NCI-H524 (cell line): ENCODE results near the gene WASF2.
"Not testable (repeated sequence)": the region's sequence is repeated elsewhere in the genome, so short reads cannot be mapped to it uniquely, and the experiment has no call there.

ENCODE experiments used
- DNase-seq, 2 experiments: peaks; one replicate each; lab custom pipeline; 2025; lab: John Stamatoyannopoulos, UW

WASF2 gene

DNA sequence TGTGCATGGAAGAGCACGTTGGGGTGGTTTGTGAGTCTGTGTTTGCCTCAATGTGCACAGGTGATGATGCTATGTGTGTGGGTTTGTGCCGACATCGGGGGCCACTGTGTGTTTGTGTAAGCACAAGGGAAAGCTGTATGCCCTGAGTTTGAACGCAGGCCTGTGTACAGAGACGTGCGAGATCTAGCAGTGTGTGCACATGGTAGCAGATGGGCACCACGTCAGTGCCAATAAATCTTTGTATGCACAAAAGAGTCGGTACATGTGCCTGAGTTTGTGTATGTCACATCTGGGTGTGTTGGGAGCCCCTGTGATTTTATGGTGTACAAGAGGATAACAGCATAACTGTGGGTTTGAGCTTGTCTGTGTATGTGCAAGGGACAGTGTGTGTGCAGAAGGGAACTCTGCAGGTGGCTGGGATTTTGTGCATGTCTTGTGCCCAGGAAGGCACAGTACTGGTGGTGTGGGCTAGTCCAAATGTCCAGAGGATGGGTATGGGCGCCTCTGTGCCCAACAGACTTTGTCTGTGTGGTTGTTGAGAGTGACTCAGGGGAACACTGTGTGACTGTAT, 32.0 kb upstream of the WASF2 start:
- DNase-seq = no peak

DNA sequence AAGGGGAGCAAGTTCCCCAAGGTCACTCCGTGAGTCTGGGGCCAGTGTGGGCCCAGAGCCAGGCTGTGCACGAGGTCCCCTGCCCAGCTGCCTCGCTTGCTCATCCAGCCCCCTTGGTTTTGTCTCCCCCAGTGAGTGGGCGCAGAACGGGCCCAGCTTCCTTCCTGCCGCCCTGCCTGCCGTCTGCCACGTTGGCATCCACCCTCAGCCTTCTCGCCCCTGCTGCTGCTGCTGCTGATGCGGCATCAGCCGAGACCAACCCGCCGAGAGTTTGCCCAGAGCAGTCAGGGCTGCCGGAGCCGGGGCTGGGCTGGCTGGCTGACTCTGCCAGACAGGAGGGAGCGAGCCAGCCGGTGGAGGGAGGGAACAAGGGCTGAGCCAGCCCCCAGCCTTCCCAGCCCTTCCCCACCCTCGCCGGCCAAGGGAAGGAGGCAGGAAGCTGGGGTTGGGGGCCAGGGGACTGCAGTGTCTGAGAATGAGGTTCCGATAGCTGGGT, 31.4 kb upstream of the WASF2 start:
- no peak for DNase-seq

DNA sequence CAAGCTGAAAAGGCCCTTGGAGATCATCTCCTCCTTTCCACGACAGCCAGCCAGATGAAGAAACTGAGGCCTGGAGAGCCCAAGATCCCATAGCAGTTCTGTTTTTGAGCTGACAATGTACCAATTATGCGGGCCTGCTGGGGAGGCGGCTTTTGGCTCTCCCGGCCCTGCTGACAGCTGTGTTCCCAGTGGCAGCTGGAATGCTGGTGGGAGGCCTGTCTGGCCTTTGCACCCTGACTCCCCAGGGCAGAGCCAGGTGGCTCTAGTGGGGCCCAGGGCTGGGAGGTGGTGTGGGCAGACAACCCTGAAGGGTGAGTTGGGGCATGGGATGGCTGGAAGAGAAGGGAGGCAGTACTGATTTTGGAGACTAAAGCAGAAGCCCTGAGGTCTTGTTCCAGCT, 30.7 kb upstream of the WASF2 start:
- DNase-seq = peak in 1 of 2 experiments; percentile 19

DNA sequence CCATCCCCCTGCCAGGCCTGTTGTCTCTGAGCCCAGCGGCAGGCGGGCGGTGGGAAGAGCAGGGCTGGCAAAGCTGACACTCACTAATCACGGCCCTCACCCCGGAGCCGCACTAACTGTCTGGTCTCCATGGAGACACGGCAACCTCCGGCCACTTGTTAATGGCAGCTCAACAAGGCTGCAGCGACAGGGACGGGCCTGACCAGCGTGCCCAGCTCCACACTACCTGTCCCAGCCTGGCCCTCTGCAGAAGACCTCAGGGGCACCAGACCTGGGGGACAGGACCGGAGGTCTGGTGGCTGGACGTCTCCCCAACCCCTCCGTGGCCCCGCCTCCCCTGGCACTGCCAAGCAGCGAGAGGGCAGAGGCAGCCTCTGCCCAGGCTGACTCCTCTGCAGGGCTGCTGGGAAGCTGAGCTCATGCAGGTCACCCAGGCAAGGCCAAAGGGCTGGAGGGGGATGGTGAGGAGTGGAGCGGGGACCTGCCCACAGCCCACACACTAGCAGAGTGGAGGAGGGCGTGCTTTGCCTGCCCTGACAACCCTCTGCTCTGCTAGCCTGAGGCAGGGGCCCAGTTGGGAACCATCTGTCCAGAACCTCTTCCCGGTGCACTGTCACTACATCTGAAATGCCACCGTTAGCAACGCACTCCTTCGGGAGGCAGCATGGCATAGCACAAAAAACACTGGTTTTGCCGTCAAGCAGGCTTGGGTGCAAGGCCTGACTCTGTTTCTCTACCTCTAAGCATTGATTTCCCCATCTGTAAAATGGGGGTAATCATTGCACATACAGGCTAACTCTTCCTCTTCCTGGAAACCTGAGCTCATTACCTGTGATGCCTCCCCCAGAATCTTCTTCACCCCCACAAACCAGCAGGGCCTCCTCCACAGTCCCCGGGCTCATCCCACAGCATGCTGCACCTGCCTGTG, 29.6 kb upstream of the WASF2 start:
- DNase-seq = peak; percentile 38 to 63

DNA sequence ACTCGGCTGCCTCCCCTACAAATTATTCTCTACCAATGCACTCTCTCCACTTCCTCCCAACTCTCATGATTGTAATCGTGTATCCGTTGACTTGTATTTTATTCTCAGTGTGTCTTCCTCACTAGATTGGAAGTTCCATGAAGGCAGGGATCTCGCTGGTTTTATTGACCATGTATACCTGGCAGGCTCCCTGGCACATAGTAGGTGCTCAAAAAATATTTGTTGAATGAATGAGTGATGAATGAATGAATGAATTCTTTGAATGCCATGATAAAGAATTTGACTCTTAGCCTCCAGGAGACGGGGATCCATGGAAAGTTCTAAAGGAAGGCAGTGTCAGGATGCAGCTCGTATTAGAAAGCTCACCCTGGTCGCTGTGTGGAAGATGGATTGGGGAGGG, 28.8 kb upstream of the WASF2 start:
- DNase-seq = no peak

DNA sequence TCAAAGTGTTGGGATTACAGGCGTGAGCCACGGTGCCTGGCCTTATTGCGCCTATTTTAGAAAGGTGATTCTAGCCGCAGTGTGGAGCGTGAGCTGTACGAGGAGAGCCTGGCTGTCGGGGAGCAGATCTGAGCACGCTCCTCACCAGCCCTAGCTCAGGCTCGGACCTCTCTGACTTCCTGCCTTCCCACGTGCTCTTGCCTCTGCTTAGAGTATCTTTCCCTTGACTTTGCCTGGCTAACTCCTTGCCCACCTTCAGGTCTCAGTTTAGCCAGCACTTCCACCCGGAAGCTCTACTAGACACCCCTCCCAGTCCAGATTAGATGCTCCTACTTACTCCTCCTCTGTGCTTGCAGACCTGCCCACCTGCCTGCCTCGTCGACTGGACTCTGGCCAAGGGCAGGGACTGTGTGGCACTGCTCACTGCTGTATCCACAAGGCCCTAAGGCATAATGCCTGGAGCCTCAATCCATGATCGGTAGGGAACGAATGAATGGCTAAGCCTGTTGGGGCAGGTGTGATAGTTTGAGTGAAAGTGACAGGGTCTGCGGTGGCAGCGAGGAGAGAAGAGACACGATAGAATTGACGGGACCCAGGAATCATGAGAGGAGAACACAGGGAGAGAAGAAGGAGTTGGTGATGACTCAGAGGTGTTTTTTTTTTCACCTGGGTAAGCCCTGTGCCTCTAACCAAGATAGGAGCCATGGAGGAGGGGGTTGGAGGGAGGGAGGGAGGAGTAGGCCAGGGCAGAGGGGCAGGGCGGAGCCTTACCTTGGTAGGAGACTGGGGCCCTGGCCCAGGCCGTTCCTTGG, 28.1 kb upstream of the WASF2 start:
- DNase-seq = no peak

DNA sequence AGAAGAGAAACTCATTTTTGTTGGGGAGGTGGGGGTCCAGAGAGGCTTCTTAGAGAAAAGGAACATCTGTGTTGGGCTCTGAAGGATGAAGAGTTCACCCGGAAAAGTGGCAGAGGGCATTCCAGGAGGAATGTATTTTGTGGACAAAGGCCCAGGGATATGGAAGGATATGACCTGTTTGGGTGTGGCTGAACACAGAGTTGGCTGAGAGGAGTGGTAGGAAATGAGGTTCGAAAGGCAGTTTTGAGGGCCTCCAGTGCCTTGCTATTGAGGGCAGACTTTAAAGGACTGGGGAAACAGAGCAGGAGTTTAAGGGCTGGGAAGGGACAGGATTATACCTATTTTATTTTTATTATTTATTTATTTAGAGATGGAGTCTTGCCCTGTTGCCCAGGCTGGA, 27.3 kb upstream of the WASF2 start:
- no peak for DNase-seq

DNA sequence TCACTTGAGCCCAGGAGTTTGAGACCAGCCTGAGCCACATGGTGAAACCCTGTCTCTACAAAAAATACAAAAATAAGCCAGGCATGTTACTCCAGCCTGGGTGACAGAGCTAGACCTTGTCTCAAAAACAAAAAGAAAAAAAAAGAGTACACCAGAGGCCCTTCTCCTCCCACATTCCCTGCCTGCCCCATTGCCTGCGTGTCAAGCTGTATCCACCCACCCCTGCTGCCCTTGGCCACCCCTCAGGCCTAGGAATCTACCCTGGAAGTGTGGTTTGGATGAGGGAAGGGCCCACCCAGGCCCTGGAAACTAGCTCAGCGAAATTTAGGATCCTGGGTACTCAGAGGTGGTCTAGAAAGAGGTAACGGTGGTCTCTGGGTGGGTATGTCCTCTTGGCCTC, 25.7 kb upstream of the WASF2 start:
- no peak for DNase-seq

DNA sequence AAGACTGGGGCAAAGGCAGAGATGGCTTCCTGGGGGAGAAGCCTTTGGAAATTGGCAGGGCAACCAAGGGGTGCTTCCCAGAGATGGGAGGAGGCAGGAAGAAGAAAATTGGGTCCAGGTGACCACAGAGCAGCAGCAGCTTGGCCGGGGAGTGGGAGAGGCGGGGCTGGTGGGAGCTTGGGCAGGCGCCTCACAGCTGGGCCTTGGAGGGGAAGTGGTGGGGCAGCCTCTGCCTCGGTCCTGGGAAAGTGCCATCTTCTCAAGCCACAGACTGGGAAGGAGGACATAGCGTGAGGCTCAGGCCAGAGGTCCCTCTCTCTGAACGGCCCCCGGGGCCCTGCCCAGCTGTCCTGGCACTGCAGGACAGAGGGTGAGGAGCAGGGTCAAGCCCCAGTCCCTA, 24.0 kb upstream of the WASF2 start:
- DNase-seq = no peak

DNA sequence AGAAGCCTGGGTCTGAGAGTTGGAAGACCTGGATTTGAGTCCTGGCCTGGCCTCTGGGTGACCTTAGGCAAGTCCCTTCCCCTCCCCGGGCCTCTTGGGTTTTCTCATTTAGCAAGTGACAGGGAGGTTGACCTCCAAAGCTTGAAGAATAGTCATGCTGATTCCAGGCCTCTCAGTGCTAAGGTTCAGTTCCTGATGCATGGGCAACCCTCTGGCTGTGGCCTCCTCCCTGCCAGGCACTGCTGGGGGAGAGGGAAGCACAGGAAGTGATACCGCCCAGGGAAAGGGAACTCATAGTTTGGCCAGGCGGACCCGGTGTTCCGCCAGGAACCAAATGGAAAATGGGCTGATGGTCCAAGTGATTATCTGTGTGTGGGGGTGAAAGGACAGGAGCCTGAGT, 23.6 kb upstream of the WASF2 start:
- DNase-seq = no peak

DNA sequence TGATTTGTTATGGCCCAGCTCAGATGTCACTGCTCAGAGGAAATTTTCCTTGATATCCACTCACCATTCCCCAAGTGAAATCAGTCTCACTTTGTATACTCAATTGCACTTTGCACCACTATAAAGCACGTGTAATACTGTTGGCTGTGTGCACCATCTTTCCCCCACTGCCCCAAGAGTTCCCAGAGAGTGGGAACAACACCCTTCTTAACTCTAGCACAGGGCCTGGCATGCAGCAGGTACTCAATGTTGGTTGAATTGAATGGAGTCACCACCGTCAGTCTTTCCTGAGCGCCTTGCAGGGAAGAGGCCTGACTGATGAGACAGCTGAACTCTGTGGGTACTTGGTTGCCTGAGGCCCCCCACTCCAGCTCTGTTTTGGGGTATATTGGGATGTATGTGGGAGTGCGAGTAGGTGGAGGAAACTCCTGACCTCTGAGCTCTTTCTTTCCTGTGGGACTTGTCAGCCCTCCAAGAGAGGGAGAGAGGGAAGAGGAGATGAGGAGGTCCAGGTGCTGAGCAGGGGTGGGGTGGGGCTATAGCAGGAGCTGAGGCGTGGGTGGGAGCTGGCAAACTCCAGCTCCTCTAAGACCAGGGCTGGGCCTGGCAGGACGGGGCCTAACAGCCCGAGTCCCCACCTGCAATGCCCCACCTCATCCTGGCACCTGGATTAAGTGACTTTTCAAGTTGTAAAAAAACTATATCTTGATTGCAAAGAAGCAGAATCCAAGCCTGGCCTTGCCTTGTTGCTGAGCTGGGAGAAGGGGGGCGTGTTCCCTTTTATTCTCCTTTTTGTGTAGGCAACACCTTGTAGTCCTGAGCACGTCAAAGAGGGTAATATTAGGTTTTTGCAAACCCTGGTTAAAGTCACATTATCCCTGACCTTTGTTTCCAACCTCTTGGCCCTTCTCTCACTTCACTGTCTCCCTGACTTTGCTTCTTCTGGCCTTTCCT, 19.4 kb upstream of the WASF2 start:
- no peak for DNase-seq

DNA sequence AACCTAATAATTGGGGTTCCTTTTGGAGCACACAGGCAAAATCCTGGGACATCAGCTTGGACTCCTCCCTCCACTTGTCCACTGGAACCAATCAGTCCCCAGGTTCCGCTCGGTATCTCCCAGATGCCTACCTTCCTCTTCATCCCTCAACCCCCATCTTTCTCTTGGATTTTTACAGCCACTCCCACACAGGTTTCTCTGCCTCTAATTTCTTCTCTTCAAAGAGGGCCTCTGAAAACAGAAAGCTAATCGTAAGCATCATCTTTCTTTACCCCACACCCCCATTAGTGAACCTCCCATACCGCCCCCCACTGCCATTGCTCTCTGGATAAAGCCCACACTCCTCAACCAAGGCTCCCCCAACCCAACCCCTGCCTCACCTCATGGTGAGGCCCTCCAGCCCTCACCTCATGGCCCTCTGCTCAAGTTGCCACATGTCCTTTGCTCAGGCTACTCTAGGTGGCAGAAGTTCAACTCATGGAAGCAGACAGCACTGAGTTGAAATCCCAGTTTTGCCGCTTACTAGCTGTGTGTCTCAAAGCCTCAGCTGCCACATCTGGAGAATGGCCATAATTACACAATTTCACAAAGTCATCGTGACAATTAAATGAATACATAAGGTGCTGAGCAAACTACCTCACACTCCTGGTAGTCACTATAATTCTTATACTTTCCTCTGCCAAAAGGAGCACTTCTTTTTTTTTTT, 18.1 kb upstream of the WASF2 start:
- DNase-seq = no peak

DNA sequence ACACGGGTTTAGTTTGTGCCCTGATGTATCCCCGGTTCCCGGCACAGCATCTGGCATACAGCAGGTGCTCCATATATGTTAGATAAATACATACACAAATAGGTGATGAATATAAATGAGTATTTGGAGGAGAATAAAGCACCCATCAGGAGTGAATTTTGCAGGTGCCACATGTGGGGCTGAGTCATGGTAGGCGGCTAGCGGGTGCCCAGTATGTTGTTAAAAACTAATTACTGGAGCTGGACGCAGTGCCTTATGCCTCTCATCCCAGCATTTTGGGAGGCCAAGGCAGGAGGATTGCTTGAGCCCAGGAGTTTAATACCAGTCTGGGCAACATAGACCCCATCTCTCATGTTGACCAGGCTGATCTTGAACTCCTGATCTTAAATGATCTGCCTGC, 16.7 kb upstream of the WASF2 start:
- DNase-seq = no peak

DNA sequence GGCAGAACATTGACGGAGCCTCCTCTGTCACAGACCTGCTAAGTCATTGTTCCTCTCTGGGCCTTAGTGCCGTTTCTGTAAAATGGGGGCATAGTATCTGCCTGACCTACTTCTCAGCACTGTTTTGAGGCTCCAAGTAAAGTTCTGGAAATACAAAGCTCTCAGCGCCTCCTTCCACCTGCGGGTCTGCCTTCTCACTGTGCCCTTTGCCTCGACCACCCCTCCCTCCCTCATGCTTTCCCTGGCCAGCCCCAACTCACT, 15.4 kb upstream of the WASF2 start:
- no peak for DNase-seq

DNA sequence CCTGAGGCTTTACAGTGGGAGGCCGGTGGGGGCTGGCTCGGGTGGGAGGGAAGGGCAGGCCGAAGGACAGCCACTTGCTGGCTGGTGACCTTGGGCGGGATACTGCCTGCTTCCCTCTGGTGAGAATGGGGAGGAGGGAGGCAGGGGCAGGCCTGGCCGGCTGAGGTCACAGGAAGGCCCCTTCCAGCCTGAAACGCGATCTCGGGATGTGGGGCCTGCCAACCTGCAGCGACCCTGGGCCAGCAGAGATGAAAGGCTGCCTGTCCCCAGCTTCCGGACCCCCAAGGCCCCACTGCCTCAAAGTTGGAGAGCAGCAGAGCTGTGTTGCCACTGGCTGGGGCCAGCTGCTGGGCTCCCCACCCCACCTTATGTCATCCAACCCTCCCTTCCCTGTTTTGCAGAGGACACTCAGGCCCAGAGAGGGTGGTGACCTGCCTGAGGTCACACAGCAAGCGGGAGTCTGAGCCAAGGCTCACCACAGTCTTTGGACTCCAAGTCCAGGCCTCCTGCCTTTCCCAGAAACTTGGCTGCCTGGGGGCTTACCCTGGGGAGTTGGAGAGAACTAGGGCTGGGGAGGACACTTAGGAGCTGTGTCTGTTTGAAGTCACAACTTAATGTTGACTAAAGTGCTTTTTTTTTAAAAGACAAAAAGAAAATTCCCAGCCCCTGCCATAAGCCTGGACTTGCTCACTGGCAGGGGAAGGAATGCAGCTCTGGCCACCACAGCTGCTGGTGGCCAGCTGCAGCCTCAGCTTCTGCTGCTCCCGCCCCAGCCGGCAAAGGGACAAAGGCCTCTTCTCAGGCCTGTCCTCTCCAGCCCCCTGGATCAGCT, 14.8 kb upstream of the WASF2 start:
- no peak for DNase-seq

DNA sequence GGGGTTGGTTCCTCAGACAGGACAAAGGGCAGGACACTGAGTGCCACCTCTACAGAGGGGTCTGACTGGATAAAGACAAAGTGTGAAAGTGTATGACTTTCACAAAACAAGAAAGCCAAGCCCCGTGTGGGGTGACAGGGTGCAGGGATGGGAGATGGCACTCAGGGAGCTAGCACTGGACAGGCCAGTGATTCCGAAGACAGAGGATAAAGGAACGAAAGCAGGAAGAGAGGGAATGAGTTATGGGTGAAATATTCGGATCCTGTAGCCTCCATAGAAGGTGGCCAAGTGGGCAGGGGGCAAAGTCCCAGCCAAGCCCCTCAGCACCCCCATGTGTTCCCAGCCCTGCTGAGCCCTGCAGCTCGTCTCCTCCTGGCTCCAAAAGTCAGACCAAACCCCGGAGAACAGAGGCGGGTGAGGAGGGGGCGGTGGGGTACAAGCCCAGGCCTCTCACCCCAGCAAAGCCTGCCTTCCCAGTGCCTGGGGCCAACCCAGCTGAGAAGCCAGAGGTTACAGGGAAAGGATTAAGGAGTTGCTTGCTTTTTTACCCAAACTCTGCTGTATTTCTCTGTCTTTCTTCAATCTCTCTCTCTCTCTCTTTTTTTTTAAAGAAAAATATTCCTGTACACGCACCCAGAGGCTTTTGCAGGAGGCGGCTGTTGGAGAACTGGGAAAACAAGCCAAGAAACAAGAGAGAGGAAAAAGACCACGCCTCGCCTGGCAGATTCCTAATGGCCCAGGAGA, 14.0 kb upstream of the WASF2 start:
- DNase-seq = no peak

DNA sequence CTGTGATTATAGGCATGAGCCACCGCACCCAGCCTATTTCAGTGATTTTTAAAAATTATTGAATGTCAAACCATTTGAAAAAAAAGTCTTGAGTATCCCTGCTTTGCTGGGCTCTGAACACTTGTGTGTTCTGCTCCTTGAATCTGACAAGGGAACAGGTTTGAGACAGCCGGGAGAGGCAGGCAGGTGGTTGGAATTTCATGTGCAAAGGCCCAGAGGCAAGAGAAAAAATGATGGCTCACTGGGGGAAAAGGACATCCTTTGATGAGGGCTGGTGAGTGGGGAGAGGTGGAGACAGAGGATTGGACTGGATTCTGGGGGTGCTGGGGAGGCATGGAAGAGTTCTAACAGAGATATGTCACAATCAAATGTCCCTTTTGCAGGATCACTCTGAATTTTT, 13.1 kb upstream of the WASF2 start:
- DNase-seq = no peak

DNA sequence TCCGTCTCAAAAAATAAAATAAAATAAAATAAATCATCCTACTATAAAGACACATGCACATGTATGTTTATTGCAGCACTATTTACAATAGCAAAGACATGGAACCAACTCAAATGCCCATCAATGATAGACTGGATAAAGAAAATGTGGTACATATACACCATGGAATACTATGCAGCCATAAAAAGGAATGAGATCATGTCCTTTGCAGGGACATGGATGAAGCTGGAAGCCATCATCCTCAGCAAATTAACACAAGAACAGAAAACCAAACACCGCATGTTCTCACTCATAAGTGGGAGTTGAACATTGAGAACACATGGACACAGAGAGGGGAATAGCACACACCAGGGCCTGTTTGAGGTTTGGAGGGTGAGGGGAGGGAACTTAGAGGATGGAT, 11.2 kb upstream of the WASF2 start:
- not testable (repeated sequence) for DNase-seq

DNA sequence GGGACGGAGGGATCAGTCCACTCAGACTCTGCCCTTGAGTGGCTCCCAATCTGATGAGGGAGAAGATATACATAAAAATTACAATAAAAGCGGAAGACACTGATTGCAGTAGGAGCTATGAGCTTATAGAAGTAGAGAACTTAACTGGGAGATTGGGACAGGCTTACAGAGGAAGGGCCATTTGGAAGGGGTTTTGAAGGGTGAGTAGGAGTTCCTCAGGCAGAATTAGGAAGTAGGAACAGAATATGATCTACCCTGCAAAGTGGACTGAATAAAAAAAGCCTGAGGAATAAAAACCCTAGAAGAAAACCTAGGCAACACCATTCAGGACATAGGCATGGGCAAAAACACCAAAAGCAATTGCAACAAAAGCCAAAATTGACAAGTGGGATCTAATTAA, 9.2 kb upstream of the WASF2 start:
- no peak for DNase-seq
